ENCODE results near the gene MICU1. TPM values are rescaled to one million over a fixed set of nuclear protein-coding genes. Genes with fewer than 3 reads are reported as not detected.

Gene MICU1
- total and polyA plus RNA-seq, 2 of the 13 experiments (the other 11 are each of a cell fraction or from before 2014, with no cell fraction given) = 32.5 to 56.1 TPM

DNA sequence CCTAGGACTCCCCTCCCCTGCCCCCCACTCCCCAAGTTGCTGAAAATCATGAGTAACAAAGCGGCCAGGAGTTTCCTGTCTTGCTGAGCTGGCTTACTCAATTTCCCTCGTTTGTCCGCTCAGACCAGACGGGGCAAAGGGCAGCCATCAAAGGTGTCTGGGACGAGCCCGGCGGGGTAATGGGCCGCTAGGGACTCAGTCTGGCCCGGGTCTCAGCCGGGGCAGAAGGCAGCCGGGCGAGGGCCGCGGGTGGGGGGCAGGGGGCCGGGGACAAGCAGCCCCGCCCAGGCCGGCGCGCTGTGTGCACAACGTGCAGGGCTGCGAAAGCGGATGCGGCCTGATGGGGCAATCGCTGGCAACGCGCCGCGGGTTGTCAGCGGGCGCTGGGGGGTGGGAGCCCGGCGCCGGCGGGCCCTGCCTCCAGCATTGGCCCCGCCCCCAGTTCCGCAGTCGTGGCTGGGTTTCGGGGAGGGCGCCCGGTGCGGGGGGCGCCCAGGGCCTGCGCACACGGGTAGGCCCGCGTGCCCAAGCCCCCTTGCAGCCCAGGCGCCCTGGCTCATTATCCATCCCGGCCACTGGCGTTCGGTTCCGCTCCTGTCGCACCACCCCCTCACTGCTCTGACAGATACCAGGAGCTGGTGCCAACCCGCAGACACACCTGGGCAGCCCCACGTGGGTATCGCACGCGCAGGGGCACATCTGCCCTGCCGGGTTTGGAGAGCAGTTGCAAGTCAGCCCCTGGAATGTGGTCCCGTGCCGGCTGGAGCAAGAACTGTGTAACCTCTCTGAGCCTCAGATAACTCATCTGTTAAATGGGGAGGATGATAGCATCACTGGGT lies 306.2 kb downstream of the MICU1 start (continued):
- TF ChIP-seq, protein P1, sequence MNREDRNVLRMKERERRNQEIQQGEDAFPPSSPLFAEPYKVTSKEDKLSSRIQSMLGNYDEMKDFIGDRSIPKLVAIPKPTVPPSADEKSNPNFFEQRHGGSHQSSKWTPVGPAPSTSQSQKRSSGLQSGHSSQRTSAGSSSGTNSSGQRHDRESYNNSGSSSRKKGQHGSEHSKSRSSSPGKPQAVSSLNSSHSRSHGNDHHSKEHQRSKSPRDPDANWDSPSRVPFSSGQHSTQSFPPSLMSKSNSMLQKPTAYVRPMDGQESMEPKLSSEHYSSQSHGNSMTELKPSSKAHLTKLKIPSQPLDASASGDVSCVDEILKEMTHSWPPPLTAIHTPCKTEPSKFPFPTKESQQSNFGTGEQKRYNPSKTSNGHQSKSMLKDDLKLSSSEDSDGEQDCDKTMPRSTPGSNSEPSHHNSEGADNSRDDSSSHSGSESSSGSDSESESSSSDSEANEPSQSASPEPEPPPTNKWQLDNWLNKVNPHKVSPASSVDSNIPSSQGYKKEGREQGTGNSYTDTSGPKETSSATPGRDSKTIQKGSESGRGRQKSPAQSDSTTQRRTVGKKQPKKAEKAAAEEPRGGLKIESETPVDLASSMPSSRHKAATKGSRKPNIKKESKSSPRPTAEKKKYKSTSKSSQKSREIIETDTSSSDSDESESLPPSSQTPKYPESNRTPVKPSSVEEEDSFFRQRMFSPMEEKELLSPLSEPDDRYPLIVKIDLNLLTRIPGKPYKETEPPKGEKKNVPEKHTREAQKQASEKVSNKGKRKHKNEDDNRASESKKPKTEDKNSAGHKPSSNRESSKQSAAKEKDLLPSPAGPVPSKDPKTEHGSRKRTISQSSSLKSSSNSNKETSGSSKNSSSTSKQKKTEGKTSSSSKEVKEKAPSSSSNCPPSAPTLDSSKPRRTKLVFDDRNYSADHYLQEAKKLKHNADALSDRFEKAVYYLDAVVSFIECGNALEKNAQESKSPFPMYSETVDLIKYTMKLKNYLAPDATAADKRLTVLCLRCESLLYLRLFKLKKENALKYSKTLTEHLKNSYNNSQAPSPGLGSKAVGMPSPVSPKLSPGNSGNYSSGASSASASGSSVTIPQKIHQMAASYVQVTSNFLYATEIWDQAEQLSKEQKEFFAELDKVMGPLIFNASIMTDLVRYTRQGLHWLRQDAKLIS (CRISPR knock-in tag; IDR thresholded peaks at IDR 0.05) = no peak
- TF ChIP-seq TMF1 (CRISPR knock-in tag; IDR thresholded peaks at IDR 0.05; ENCODE audit: low read depth) = 0 out of 2 replicates have a peak, but pooled peaks have one; percentile 44
- no peak for TF ChIP-seq XBP1 (CRISPR knock-in tag; IDR thresholded peaks at IDR 0.05)
- TF ChIP-seq HMG20B (CRISPR knock-in tag; conservative IDR thresholded peaks at IDR 0.05) = peak; percentile 28; the same call in 1 of the 2 replicates
- TF ChIP-seq, protein P2, sequence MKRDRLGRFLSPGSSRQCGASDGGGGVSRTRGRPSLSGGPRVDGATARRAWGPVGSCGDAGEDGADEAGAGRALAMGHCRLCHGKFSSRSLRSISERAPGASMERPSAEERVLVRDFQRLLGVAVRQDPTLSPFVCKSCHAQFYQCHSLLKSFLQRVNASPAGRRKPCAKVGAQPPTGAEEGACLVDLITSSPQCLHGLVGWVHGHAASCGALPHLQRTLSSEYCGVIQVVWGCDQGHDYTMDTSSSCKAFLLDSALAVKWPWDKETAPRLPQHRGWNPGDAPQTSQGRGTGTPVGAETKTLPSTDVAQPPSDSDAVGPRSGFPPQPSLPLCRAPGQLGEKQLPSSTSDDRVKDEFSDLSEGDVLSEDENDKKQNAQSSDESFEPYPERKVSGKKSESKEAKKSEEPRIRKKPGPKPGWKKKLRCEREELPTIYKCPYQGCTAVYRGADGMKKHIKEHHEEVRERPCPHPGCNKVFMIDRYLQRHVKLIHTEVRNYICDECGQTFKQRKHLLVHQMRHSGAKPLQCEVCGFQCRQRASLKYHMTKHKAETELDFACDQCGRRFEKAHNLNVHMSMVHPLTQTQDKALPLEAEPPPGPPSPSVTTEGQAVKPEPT (CRISPR knock-in tag; IDR thresholded peaks at IDR 0.05; ENCODE audit: low read depth) = no peak
- peak; percentile 91 for TF ChIP-seq SSRP1 (CRISPR knock-in tag; IDR thresholded peaks at IDR 0.05)
- peak; percentile 37; the same call in 1 of the 2 replicates for TF ChIP-seq FOXC1 (CRISPR knock-in tag; IDR thresholded peaks at IDR 0.05; ENCODE audit: borderline replicate concordance)
- TF ChIP-seq THYN1 (CRISPR knock-in tag; IDR thresholded peaks at IDR 0.05; ENCODE audit: borderline replicate concordance, low read depth) = no peak
- TF ChIP-seq ZNF256 (CRISPR knock-in tag; conservative IDR thresholded peaks at IDR 0.05) = no peak
- TF ChIP-seq NFRKB (IDR thresholded peaks at IDR 0.05) = no peak
- TF ChIP-seq, protein P3, sequence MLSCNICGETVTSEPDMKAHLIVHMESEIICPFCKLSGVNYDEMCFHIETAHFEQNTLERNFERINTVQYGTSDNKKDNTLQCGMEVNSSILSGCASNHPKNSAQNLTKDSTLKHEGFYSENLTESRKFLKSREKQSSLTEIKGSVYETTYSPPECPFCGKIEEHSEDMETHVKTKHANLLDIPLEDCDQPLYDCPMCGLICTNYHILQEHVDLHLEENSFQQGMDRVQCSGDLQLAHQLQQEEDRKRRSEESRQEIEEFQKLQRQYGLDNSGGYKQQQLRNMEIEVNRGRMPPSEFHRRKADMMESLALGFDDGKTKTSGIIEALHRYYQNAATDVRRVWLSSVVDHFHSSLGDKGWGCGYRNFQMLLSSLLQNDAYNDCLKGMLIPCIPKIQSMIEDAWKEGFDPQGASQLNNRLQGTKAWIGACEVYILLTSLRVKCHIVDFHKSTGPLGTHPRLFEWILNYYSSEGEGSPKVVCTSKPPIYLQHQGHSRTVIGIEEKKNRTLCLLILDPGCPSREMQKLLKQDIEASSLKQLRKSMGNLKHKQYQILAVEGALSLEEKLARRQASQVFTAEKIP (CRISPR knock-in tag; IDR thresholded peaks at IDR 0.05; ENCODE audit: borderline replicate concordance) = no peak
- peak; percentile 39; the same call in 1 of the 2 replicates for TF ChIP-seq TOPORS (CRISPR knock-in tag; IDR thresholded peaks at IDR 0.05)
- TF ChIP-seq, protein P4, sequence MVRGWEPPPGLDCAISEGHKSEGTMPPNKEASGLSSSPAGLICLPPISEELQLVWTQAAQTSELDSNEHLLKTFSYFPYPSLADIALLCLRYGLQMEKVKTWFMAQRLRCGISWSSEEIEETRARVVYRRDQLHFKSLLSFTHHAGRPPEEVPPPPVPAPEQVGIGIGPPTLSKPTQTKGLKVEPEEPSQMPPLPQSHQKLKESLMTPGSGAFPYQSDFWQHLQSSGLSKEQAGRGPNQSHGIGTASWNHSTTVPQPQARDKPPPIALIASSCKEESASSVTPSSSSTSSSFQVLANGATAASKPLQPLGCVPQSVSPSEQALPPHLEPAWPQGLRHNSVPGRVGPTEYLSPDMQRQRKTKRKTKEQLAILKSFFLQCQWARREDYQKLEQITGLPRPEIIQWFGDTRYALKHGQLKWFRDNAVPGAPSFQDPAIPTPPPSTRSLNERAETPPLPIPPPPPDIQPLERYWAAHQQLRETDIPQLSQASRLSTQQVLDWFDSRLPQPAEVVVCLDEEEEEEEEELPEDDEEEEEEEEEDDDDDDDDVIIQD (CRISPR knock-in tag; IDR thresholded peaks at IDR 0.05; ENCODE audit: low read depth) = no peak
- TF ChIP-seq TAF1 (CRISPR knock-in tag; IDR thresholded peaks at IDR 0.05) = peak; percentile 70
- no peak; the same call in 1 of the 2 replicates for TF ChIP-seq REPIN1 (CRISPR knock-in tag; IDR thresholded peaks at IDR 0.05; ENCODE audit: borderline replicate concordance, low read depth)
- TF ChIP-seq ZNF556 (CRISPR knock-in tag; IDR thresholded peaks at IDR 0.05; ENCODE audit: borderline replicate concordance) = no peak
- TF ChIP-seq, protein P5, sequence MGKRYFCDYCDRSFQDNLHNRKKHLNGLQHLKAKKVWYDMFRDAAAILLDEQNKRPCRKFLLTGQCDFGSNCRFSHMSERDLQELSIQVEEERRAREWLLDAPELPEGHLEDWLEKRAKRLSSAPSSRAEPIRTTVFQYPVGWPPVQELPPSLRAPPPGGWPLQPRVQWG (CRISPR knock-in tag; IDR thresholded peaks at IDR 0.05; ENCODE audit: borderline replicate concordance, low read depth) = no peak
- peak; percentile 73 for TF ChIP-seq HOXA9 (CRISPR knock-in tag; IDR thresholded peaks at IDR 0.05; ENCODE audit: borderline replicate concordance)
- no peak for TF ChIP-seq MEIS1 (CRISPR knock-in tag; IDR thresholded peaks at IDR 0.05; ENCODE audit: borderline replicate concordance)
- no peak for TF ChIP-seq ZNF251 (CRISPR knock-in tag; IDR thresholded peaks at IDR 0.05)

Measured in HepG2 (cell line).